Neuron (in vitro differentiated cells): Measurements from ENCODE around the gene ERICH6B.

ENCODE experiments used
- H2AFZ ChIP-seq: one replicate; pipeline ENCODE4 v1.6.1; 2013; ENCODE audit warnings: low read depth, mild to moderate bottlenecking, inconsistent platforms, low read length, moderate library complexity
- H3K27me3 ChIP-seq: one replicate; pipeline ENCODE4 v1.6.1; 2013; ENCODE audit warnings: low read length; ENCODE audit not compliant: insufficient read depth
- H3K36me3 ChIP-seq: one replicate; pipeline ENCODE4 v1.6.1; 2013; ENCODE audit warnings: low read length; ENCODE audit not compliant: insufficient read depth
- H3K4me1 ChIP-seq: one replicate; pipeline ENCODE4 v1.6.1; 2013; ENCODE audit warnings: low read length; ENCODE audit not compliant: insufficient read depth
- H3K4me3 ChIP-seq: 2 replicates; pipeline ENCODE4 v1.5.1; 2013; ENCODE audit warnings: mild to moderate bottlenecking, low read length, moderate library complexity
- H3K9me3 ChIP-seq: one replicate; pipeline ENCODE4 v1.6.1; 2013; ENCODE audit warnings: low read length

ERICH6B gene

GRCh38 chr13:45594227-45594626, 21.3 kb downstream of the ERICH6B start:
- Histone ChIP-seq H3K4me1 (peaks cover 10% of the 10 kb centered on the region), H3K27me3 (peaks cover 2% of the 10 kb centered on the region), H3K9me3 (no peaks in the 10 kb centered on the region), H2AFZ (no peak overlapping the region), H3K4me3 (no peak overlapping the region), H3K36me3 (no peaks in the 10 kb centered on the region)

GRCh38 chr13:45592758-45593157, 22.8 kb downstream of the ERICH6B start:
- Histone ChIP-seq H3K36me3 (no peaks in the 10 kb centered on the region), H3K4me3 (no peak overlapping the region), H3K9me3 (no peaks in the 10 kb centered on the region), H2AFZ (no peak overlapping the region), H3K4me1 (peaks cover 10% of the 10 kb centered on the region), H3K27me3 (no peaks in the 10 kb centered on the region)

GRCh38 chr13:45590066-45590465, 25.5 kb downstream of the ERICH6B start:
- H3K4me1 ChIP-seq = peaks cover 9% of the 10 kb centered on the region
- no peak overlapping the region for H2AFZ ChIP-seq
- H3K9me3 ChIP-seq = no peaks in the 10 kb centered on the region
- H3K27me3 ChIP-seq = peaks cover 3% of the 10 kb centered on the region
- H3K4me3 ChIP-seq = no peak overlapping the region
- H3K36me3 ChIP-seq = no peaks in the 10 kb centered on the region

DNA sequence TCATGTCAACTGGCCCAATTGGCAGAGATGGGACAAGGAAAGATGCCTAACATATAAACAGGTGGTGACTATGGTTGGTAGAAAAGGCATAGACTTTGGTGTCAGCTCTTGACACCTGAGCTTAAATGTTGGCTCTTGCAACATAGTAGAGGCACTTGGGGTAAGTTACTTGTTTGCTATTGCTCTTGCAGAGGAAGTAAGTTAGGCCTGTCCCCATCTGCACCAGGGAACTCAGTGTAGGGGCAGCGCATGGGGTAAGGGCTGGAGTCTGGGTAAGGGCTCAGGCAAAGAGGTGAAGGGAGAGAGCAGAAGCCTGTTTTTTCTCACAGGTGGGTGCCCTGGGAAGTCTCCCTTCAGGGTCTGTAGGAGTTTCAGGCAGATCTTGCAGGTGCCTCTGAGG, 27.6 kb downstream of the ERICH6B start:
- H3K4me3 ChIP-seq = no peak overlapping the region
- no peak overlapping the region for H2AFZ ChIP-seq
- H3K9me3 ChIP-seq = no peaks in the 10 kb centered on the region
- H3K27me3 ChIP-seq = peaks cover 3% of the 10 kb centered on the region
- H3K4me1 ChIP-seq = no peaks in the 10 kb centered on the region
- no peaks in the 10 kb centered on the region for H3K36me3 ChIP-seq

DNA sequence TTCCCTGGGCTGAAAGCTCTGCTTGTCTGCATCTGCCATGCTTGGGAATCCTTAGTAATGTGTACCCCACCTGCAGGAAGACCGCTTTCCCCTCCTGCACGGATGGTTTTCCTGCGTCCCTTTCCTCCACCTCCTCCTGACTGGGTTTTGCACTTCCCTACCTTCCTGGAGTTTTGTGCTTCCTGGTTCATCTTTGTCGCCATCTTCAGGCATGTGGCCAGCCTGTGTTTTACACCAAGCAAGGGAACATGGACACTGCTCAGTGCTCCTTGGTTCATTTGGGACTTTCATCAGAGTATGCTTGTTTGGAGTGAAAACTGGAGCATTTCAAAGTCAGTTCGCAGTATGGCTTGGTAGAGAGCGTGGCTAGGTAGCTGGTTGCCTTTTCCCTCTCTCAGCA, 30.7 kb downstream of the ERICH6B start:
- Histone ChIP-seq H3K4me1 (no peaks in the 10 kb centered on the region), H2AFZ (no peak overlapping the region), H3K27me3 (peaks cover 3% of the 10 kb centered on the region), H3K4me3 (no peak overlapping the region), H3K9me3 (no peaks in the 10 kb centered on the region), H3K36me3 (no peaks in the 10 kb centered on the region)

DNA sequence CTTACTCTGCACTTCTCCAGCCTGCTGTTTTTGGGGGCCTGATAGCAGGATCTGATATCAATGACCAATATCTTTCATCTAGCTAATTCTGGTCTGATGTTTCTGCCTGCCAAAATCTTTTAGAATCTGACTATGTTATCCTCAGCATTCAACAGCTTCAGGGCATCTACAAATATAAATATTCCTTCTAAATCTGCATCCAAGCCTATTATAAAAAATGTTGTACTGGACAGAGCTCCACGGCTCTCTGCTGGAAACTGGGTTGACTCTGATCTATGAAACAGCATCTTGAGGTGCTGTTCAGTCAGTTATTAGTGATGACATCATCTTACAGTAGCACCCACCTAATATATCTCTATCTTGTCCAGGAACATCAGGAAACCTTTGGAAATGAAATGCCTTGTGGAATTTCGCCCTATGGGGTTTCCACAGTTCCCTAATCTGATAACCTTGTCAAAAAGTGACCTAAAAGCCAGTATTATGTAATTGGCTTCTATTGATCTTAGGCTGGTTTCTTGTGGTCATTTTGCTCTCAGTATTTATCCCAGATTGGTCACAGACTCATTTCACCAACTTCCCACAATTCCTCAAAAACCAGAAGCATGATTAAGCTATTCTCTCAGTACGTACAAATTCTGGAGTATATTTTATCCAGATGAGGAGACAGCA, 33.0 kb downstream of the ERICH6B start:
- H3K4me1 ChIP-seq = no peaks in the 10 kb centered on the region
- no peak overlapping the region for H3K4me3 ChIP-seq
- no peaks in the 10 kb centered on the region for H3K9me3 ChIP-seq
- H2AFZ ChIP-seq = no peak overlapping the region
- H3K27me3 ChIP-seq = peaks cover 3% of the 10 kb centered on the region
- H3K36me3 ChIP-seq = no peaks in the 10 kb centered on the region

GRCh38 chr13:45576466-45576865, 39.1 kb downstream of the ERICH6B start:
- Histone ChIP-seq H3K36me3 (no peaks in the 10 kb centered on the region), H3K27me3 (no peaks in the 10 kb centered on the region), H3K4me1 (no peaks in the 10 kb centered on the region), H3K9me3 (no peaks in the 10 kb centered on the region), H3K4me3 (no peak overlapping the region), H2AFZ (no peak overlapping the region)

DNA sequence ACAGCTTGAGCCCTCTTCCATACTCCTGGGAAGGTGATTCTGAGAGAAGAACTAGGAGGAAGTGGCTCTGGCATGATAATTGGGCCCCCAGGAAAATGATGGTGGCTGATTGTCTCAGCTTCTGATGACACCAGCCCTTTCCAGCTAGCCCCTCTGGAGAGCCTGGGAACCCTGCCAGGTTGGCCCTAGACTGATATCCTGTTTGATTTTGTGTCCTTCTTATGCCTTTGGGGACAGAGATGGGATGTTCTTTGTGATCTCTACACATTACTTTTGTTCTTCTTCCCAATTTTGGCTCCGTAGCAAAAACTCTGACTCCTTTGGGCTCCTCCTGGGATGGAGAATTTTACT, 39.7 kb downstream of the ERICH6B start:
- no peaks in the 10 kb centered on the region for H3K9me3 ChIP-seq
- no peaks in the 10 kb centered on the region for H3K36me3 ChIP-seq
- H3K4me1 ChIP-seq = no peaks in the 10 kb centered on the region
- no peaks in the 10 kb centered on the region for H3K27me3 ChIP-seq
- no peak overlapping the region for H2AFZ ChIP-seq
- H3K4me3 ChIP-seq = no peak overlapping the region

DNA sequence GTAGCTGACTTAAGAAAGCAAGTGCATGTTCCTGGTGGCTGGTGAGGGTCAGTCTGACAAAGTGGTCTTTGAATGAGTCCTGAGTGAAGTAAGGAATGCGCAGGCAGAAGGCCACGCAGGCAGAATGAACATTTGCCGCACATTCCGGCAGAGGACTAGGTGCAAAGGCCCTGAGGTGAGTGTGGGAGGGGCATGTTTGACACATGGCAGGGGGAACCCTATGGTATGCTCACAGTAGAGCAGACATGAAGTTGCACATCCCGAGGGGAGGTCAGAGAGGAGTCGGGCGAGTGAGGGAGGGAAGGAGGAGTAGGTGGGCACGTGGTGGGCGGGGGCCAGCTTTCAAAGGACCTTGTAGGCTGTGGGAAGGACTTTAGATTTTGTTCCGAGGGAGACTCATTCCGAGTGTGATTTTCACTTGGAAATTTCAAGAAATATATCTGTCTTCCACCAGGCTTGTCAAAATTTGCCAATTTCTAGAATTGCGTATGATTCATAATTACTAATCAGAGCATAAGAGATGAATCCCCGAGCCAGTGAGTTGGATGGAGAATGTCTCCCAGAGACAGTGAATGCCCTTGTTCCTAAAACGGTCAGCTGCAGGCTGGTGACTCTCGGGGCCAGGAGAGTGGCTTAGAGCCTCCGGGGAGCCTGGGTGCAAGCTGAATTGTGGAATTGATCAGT, 40.3 kb downstream of the ERICH6B start:
- no peak overlapping the region for H3K4me3 ChIP-seq
- H3K27me3 ChIP-seq = no peaks in the 10 kb centered on the region

DNA sequence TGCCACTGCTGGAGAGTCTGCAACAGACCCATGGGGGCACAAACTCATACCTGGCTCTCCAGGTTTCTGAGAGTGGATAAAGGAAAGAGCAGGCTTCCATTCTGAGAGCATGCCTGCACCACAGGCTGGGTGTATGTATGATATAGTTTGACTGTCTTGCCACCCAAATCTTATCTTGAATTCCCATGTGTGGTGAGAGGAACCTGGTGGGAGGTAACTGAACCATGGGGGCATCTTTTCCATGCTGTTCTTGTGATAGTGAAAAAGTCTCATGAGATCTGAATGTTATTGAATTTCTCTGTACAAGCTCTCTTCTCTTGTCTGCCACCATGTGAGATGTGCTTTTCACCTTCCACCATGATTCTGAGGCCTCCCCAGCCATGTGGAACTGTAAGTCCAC, 50.2 kb downstream of the ERICH6B start:
- Histone ChIP-seq H3K9me3 (no peaks in the 10 kb centered on the region), H3K4me1 (no peaks in the 10 kb centered on the region), H3K27me3 (no peaks in the 10 kb centered on the region), H3K4me3 (no peak overlapping the region), H3K36me3 (no peaks in the 10 kb centered on the region), H2AFZ (no peak overlapping the region)

More for the DNA sequence above, 40.3 kb downstream of the ERICH6B start:
- H3K4me1 ChIP-seq = no peaks in the 10 kb centered on the region
- no peak overlapping the region for H2AFZ ChIP-seq
- no peaks in the 10 kb centered on the region for H3K9me3 ChIP-seq
- no peaks in the 10 kb centered on the region for H3K36me3 ChIP-seq

DNA sequence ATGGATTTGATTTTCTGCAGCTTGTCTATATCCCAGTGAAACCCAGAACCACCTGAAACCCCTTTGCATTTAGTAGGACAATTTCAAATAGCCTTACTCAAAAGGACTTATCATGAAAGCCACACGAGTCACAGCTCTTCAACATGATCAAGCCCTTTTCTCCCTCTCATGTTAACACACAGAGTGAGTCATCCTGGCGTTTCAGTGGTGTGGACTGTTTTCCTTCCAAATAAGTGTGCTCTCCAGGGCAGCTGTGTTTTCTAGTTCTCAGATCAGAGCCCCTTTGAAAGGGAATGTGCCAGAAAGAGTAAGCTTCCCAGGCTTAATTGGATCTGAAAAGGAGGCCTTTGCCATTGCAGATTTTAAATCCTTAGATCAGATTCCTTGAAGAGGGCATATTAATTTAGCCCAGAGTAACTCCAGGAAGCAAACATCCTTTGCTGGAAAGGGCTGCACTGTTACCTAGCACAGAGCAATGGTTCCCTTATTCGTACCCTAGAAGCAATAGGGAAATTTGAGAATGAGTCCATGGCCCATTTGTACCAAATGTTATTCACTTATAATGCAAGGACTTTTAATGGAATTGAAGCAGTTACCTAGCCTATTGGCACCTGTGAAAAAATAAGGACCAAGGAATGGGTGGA, 51.3 kb downstream of the ERICH6B start:
- H2AFZ ChIP-seq = no peak overlapping the region

GRCh38 chr13:45554604-45555109, 60.9 kb downstream of the ERICH6B start:
- no peak overlapping the region for H3K4me3 ChIP-seq
- H3K9me3 ChIP-seq = no peaks in the 10 kb centered on the region
- H3K27me3 ChIP-seq = peaks cover 2% of the 10 kb centered on the region
- H2AFZ ChIP-seq = no peak overlapping the region
- no peaks in the 10 kb centered on the region for H3K36me3 ChIP-seq
- H3K4me1 ChIP-seq = no peaks in the 10 kb centered on the region

More for the DNA sequence above, 51.3 kb downstream of the ERICH6B start:
- no peak overlapping the region for H3K4me3 ChIP-seq
- no peaks in the 10 kb centered on the region for H3K9me3 ChIP-seq
- no peaks in the 10 kb centered on the region for H3K36me3 ChIP-seq
- no peaks in the 10 kb centered on the region for H3K4me1 ChIP-seq
- no peaks in the 10 kb centered on the region for H3K27me3 ChIP-seq

GRCh38 chr13:45548281-45548680, 67.3 kb downstream of the ERICH6B start:
- H2AFZ ChIP-seq = no peak overlapping the region
- peaks cover 2% of the 10 kb centered on the region for H3K27me3 ChIP-seq
- no peaks in the 10 kb centered on the region for H3K36me3 ChIP-seq
- H3K9me3 ChIP-seq = no peaks in the 10 kb centered on the region
- no peak overlapping the region for H3K4me3 ChIP-seq
- no peaks in the 10 kb centered on the region for H3K4me1 ChIP-seq
